Measurements from ENCODE around the gene RFX2.

The RFX2 gene

DNA sequence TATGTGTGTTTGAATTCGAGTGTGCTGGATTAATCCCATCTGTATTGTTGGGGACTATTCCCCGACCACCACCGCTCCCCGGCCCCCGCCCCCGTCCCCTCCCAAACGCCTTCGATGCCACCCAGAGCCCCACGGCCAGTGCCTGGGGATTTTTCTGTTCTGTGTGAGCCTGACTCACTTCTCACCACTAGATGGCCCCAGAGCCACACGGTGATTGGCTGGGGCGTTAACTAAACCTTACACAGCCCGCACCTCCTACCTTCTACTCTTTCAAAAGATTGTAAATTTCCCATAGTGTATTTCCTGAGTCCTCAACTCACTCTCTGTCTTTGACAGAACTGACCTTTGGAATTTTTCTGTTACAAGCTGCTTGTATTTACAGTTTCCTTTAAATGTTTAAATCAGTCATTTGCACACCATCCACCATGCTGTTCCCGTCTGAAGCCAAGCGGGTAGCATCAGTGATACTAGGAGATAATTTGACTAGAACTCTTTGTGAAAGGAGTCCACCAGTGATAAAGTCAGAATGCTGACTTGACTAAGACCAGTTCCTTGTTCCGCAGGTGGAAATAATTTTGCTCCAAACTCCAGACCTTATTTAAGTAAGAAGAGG is 61.4 kb downstream of the RFX2 start:
- no peak overlapping the region for H3K27ac ChIP-seq
- TF ChIP-seq, protein P1, sequence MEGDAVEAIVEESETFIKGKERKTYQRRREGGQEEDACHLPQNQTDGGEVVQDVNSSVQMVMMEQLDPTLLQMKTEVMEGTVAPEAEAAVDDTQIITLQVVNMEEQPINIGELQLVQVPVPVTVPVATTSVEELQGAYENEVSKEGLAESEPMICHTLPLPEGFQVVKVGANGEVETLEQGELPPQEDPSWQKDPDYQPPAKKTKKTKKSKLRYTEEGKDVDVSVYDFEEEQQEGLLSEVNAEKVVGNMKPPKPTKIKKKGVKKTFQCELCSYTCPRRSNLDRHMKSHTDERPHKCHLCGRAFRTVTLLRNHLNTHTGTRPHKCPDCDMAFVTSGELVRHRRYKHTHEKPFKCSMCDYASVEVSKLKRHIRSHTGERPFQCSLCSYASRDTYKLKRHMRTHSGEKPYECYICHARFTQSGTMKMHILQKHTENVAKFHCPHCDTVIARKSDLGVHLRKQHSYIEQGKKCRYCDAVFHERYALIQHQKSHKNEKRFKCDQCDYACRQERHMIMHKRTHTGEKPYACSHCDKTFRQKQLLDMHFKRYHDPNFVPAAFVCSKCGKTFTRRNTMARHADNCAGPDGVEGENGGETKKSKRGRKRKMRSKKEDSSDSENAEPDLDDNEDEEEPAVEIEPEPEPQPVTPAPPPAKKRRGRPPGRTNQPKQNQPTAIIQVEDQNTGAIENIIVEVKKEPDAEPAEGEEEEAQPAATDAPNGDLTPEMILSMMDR (IDR thresholded peaks at IDR 0.05): peak; percentile 91
- TF ChIP-seq ZFX (IDR thresholded peaks at IDR 0.05; ENCODE audit: borderline replicate concordance): no peak

DNA sequence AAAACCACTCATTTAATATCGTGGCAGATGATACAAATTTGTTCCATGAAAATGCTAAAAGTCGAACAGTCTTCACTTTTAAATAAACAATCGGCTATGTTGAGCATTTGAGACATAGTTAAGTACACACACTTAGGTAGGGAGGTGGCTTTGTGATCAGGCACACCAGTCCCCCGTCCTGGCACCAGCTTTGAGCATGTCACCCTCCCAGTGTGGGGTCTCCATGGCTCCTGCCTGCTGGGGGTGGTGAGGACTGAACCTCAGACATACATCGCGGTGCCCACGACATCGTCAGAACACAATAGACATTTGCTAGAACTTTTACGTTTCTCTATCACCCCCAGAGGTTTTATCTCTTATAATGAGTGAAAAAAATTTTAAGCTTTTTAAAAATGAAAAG is 62.0 kb downstream of the RFX2 start:
- no peak for TF ChIP-seq ZFX (IDR thresholded peaks at IDR 0.05; ENCODE audit: borderline replicate concordance)
- TF ChIP-seq, protein P1 (IDR thresholded peaks at IDR 0.05): no peak
- no peak overlapping the region for H3K27ac ChIP-seq

DNA sequence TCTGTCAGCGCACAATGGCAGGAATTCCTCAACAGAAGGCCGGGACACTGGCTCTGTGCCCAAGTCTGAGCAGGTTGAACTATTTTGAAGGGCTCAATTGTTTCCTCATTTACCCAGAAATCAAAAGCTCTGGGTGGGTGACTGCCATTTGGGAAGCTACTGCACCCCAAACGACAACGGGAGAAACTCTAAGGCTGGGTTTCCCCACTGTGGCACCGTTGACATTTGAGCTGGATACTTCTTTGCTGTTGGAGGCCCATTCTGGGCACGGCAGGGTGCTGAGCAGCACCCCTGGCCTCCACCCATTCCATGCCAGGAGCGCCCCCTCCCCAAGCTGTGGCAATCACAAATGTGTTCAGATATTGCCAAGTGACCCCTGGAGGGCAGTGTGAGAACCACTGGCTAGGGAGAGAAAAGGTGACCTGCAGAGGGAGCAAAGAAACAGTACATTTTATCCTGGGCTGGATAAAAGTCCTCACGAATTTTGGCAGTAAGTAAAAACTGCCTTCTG is 62.5 kb downstream of the RFX2 start:
- no peak overlapping the region for H3K27ac ChIP-seq
- no peak for TF ChIP-seq ZFX (IDR thresholded peaks at IDR 0.05; ENCODE audit: borderline replicate concordance)
- TF ChIP-seq, protein P1 (IDR thresholded peaks at IDR 0.05): peak; percentile 66

DNA sequence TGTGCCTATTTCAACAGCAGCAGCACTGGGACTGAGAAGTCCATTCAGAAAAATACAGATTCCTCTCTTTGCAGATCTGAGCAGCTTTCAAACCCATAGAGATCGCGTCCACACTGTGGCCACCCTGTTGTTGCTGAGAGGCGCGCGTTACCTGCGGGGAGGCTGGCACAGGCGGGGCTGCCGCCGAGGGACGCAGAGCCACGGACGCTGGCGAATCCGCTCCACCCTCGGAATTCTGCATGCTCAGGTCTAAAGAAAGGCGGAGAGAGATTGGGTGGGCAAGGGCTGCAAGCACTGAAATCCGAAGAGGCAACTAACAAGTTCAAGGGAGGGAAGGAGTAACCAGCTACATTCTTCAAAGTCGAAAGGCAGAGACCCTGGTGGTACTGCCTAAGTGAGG is 63.0 kb downstream of the RFX2 start:
- H3K27ac ChIP-seq: no peak overlapping the region
- TF ChIP-seq, protein P1 (IDR thresholded peaks at IDR 0.05): no peak
- no peak for TF ChIP-seq ZFX (IDR thresholded peaks at IDR 0.05; ENCODE audit: borderline replicate concordance)

DNA sequence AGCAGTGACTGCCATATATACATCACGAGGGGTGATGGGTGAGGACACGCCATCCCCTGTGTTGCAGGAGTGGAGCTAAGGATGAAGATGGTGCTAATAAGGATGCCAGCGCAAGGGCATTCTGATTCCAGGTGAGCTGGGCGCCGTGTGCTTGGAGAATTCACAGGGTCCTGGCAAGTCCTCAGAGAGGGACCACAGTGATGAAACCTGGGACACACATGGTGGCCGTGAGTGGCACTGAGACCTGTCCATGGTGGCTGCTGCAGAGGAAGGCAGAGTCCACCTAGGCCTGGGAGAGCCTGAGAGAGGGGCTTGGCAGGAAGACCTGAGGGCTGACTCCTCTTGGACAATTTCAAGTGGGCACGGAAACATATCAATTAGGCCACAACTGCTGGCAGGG is 65.2 kb downstream of the RFX2 start:
- no peak for TF ChIP-seq ZFX (IDR thresholded peaks at IDR 0.05; ENCODE audit: borderline replicate concordance)
- TF ChIP-seq, protein P1 (IDR thresholded peaks at IDR 0.05): no peak
- H3K27ac ChIP-seq: no peak overlapping the region

DNA sequence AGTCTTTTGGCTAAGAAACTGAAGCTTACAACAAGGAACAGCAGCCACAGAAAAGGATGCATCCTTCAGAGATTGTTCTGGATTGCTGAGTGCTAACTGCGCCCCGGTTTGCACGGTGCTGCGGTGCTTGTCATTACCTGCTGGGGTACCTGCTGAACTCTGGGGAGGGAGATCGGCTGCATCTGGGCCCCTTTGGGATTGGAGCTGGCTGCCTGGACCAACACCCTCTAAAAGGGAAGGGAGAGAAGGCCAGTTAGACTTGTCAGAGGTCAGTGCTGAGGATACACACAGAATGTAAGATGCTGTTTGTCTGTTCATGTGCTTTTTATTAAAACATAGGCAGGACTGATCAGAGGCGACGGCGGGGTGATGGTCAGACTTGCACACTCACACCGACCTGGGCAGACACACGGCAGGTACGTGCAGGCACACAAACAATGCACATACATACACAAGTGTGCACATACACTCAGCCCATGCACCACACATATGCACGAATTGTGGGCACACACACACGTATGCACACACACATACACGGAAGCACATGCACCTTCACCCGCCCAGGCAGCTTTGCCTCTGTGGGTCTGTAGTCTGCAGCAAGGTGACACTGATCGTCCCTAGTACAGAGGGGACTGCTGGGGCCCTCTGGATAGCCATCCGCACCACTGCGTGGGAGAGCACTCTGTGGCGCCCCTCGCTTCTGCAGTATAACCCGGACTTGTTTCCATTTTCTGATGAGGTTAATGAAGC is 66.1 kb downstream of the RFX2 start:
- no peak for TF ChIP-seq ZFX (IDR thresholded peaks at IDR 0.05; ENCODE audit: borderline replicate concordance)
- TF ChIP-seq, protein P1 (IDR thresholded peaks at IDR 0.05): no peak

More for the DNA sequence above, 66.1 kb downstream of the RFX2 start:
- no peak overlapping the region for H3K27ac ChIP-seq

All from 22Rv1 (cell line).